ENCODE data around the gene E2F8.

DNA sequence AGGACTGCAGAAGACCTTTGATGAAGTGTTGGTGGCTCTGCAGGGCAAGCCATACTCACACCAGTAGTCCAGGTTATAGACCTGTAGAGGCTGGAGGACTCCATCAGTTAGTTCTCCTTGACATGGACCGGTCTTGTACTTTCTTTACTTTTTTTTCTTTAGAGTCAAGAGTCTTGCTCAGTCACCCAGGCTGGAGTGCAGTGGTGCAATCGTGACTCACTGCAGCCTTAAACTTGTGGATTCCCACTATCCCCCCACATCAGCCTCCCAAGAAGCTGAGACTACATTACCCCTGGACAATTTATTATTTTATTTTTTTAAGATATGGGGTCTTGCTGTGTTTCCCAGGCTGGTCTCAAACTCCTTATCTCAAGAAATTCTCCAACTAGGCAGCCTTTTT, 49.6 kb upstream of the E2F8 start:
- TF ChIP-seq CREB1 (IDR thresholded peaks at IDR 0.05; ENCODE audit: low read depth) (no peak), NFIC (IDR thresholded peaks at IDR 0.05) (no peak), MAX (IDR thresholded peaks at IDR 0.05) (no peak), FOXM1 (IDR thresholded peaks at IDR 0.05; ENCODE audit: borderline replicate concordance, low read depth) (no peak), YY1 (IDR thresholded peaks at IDR 0.05; ENCODE audit: low read depth) (no peak), EP300 (IDR thresholded peaks at IDR 0.05; ENCODE audit: borderline replicate concordance) (no peak), RAD21 (IDR thresholded peaks at IDR 0.05; ENCODE audit: low read depth) (no peak), CEBPB (IDR thresholded peaks at IDR 0.05) (no peak)
- TF ChIP-seq, protein P1, sequence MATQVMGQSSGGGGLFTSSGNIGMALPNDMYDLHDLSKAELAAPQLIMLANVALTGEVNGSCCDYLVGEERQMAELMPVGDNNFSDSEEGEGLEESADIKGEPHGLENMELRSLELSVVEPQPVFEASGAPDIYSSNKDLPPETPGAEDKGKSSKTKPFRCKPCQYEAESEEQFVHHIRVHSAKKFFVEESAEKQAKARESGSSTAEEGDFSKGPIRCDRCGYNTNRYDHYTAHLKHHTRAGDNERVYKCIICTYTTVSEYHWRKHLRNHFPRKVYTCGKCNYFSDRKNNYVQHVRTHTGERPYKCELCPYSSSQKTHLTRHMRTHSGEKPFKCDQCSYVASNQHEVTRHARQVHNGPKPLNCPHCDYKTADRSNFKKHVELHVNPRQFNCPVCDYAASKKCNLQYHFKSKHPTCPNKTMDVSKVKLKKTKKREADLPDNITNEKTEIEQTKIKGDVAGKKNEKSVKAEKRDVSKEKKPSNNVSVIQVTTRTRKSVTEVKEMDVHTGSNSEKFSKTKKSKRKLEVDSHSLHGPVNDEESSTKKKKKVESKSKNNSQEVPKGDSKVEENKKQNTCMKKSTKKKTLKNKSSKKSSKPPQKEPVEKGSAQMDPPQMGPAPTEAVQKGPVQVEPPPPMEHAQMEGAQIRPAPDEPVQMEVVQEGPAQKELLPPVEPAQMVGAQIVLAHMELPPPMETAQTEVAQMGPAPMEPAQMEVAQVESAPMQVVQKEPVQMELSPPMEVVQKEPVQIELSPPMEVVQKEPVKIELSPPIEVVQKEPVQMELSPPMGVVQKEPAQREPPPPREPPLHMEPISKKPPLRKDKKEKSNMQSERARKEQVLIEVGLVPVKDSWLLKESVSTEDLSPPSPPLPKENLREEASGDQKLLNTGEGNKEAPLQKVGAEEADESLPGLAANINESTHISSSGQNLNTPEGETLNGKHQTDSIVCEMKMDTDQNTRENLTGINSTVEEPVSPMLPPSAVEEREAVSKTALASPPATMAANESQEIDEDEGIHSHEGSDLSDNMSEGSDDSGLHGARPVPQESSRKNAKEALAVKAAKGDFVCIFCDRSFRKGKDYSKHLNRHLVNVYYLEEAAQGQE (IDR thresholded peaks at IDR 0.05; ENCODE audit: low read depth): no peak
- TF ChIP-seq, protein P2, sequence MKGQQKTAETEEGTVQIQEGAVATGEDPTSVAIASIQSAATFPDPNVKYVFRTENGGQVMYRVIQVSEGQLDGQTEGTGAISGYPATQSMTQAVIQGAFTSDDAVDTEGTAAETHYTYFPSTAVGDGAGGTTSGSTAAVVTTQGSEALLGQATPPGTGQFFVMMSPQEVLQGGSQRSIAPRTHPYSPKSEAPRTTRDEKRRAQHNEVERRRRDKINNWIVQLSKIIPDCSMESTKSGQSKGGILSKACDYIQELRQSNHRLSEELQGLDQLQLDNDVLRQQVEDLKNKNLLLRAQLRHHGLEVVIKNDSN (IDR thresholded peaks at IDR 0.05): no peak

Measured in Ishikawa (cell line).